Neuronal stem cell (in vitro differentiated cells): ENCODE data around the gene STRIP2.

Experiments used
- DNase-seq: peaks from one replicate; pipeline ENCODE4 v3.0.0-alpha.2; 2013; ENCODE audit warnings: low spot score
- H2AFZ ChIP-seq: one replicate; pipeline ENCODE4 v1.6.1; 2013; ENCODE audit warnings: mild to moderate bottlenecking, low read length, inconsistent platforms
- H2AK5ac ChIP-seq: 2 replicates; pipeline ENCODE4 v1.6.1; 2013; ENCODE audit warnings: low read depth, mild to moderate bottlenecking, inconsistent platforms, low read length, moderate library complexity, mixed read lengths
- H2BK120ac ChIP-seq: 2 replicates; pipeline ENCODE4 v1.6.1; 2013; ENCODE audit warnings: low read depth, mild to moderate bottlenecking, inconsistent platforms, low read length, moderate library complexity, mixed read lengths
- H2BK12ac ChIP-seq: one replicate; pipeline ENCODE4 v1.6.1; 2013; ENCODE audit warnings: low read length, inconsistent platforms
- H2BK15ac ChIP-seq: 2 replicates; pipeline ENCODE4 v1.6.1; 2013; ENCODE audit warnings: mild to moderate bottlenecking, low read length, inconsistent platforms, mixed read lengths
- H2BK5ac ChIP-seq: one replicate; pipeline ENCODE4 v1.6.1; 2013; ENCODE audit warnings: inconsistent platforms, mild to moderate bottlenecking, low read length, moderate library complexity
- H3K14ac ChIP-seq: one replicate; pipeline ENCODE4 v1.6.1; 2013; ENCODE audit warnings: low read length, inconsistent platforms
- H3K18ac ChIP-seq: 2 replicates; pipeline ENCODE4 v1.6.1; 2013; ENCODE audit warnings: low read length, inconsistent platforms
- H3K23ac ChIP-seq: 2 replicates; pipeline ENCODE4 v1.6.1; 2013; ENCODE audit warnings: low read depth, mild to moderate bottlenecking, mixed read lengths, low read length, inconsistent platforms; ENCODE audit not compliant: poor library complexity
- H3K27ac ChIP-seq: replicated peaks from 3 replicates; pipeline ENCODE4 v1.5.1; 2013; ENCODE audit warnings: low read length, inconsistent platforms
- H3K27me3 ChIP-seq, 3 experiments: 2 replicates each; pipeline ENCODE4 v1.6.1; 2013; ENCODE audit warnings: low read length in 3 of 3, mild to moderate bottlenecking in 2 of 3, inconsistent platforms in 1 of 3, low read depth in 1 of 3, mixed read lengths in 1 of 3, moderate library complexity in 1 of 3; ENCODE audit not compliant: control insufficient read depth in 3 of 3, insufficient read depth in 3 of 3
- H3K36me3 ChIP-seq, 2 donors: replicated peaks in 1 of 2; 2 replicates each; pipeline ENCODE4 v1.6.1; 2013; ENCODE audit warnings: low read length in 2 of 2; ENCODE audit not compliant: control insufficient read depth in 2 of 2, insufficient read depth in 2 of 2
- H3K4ac ChIP-seq: 2 replicates; pipeline ENCODE4 v1.6.1; 2013; ENCODE audit warnings: inconsistent platforms, mild to moderate bottlenecking, low read length, moderate library complexity
- H3K4me1 ChIP-seq, 2 donors: 1 replicate in 1 of 2; 2 replicates in 1 of 2; pipeline ENCODE4 v1.6.1; 2013; ENCODE audit warnings: low read length in 2 of 2, low read depth in 1 of 2; ENCODE audit not compliant: control insufficient read depth in 2 of 2, insufficient read depth in 1 of 2
- H3K4me2 ChIP-seq: one replicate; pipeline ENCODE4 v1.6.1; 2013; ENCODE audit warnings: mild to moderate bottlenecking, low read length, inconsistent platforms; ENCODE audit not compliant: insufficient read depth, poor library complexity, severe bottlenecking
- H3K4me3 ChIP-seq, 2 donors: 2 replicates each; pipeline ENCODE4 v1.5.1; 2013; ENCODE audit warnings: low read length in 2 of 2, mild to moderate bottlenecking in 2 of 2, inconsistent platforms in 1 of 2, moderate library complexity in 1 of 2
- H3K79me1 ChIP-seq: one replicate; pipeline ENCODE4 v1.6.1; 2013; ENCODE audit warnings: low read depth, mild to moderate bottlenecking, inconsistent platforms, low read length, moderate library complexity
- H3K9ac ChIP-seq: one replicate; pipeline ENCODE4 v1.6.1; 2013; ENCODE audit warnings: mild to moderate bottlenecking, low read depth, low read length, inconsistent platforms; ENCODE audit not compliant: poor library complexity
- H3K9me3 ChIP-seq, 2 donors: replicated peaks in 1 of 2; 2 replicates each; pipeline versions ENCODE3 to v1.6.1; 2013; ENCODE audit warnings: low read length in 2 of 2, mild to moderate bottlenecking in 2 of 2, inconsistent platforms in 1 of 2, low read depth in 1 of 2, mixed read lengths in 1 of 2, moderate library complexity in 1 of 2; ENCODE audit not compliant: control insufficient read depth in 2 of 2, insufficient read depth in 1 of 2
- H4K8ac ChIP-seq: one replicate; pipeline ENCODE4 v1.6.1; 2013; ENCODE audit warnings: low read depth, mild to moderate bottlenecking, inconsistent platforms, low read length, moderate library complexity
- H4K91ac ChIP-seq: one replicate; pipeline ENCODE4 v1.6.1; 2013; ENCODE audit warnings: low read length, low read depth, mild to moderate bottlenecking, inconsistent platforms; ENCODE audit not compliant: poor library complexity
- WGBS, 2 donors: extraction: QIAGEN DNeasy Blood & Tissue Kit; methylation state at CpG; one replicate each; pipeline ENCODE4 v1.1.7; 2013; ENCODE audit warnings: missing lambda C conversion rate in 2 of 2, mixed read lengths in 1 of 2; ENCODE audit not compliant: insufficient read length in 2 of 2, insufficient replicate concordance in 1 of 2; ENCODE audit errors: extremely low coverage in 2 of 2; 5-methylcytosine and 5-hydroxymethylcytosine counted together

STRIP2 gene

DNA sequence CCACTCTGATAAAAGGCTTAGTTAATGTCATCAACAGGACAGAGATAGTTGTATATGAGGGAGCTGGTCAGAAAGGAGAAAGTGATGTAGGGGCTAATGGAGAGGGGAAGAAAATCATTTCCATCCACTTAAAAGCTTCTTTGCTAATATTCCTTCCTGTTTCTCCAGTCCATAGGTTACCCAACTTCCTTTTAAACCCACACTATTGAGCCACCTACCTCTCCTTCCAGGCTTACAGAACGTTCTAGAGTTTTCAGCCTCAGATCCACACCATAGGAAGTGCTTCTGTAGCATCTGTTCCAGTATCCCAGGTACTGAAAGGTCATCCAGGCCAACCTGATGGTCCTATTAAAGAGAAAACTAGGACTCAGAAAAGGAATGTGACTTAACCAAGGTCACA is 28.2 kb downstream of the STRIP2 start:
- no peak overlapping the region for H3K4me3 ChIP-seq
- H3K9me3 ChIP-seq = no peaks in the 10 kb centered on the region
- H3K18ac ChIP-seq = no peak overlapping the region
- H3K36me3 ChIP-seq = peaks cover 45 to 99% of the 10 kb centered on the region in 2 donors
- DNase-seq = no peak
- no peak overlapping the region for H3K4me2 ChIP-seq
- H2BK15ac ChIP-seq = no peak overlapping the region
- H3K4ac ChIP-seq = no peak overlapping the region
- H2BK12ac ChIP-seq = no peak overlapping the region
- no peak overlapping the region for H3K23ac ChIP-seq
- H4K91ac ChIP-seq = no peak overlapping the region
- no peak overlapping the region for H2AK5ac ChIP-seq
- H4K8ac ChIP-seq = no peak overlapping the region
- H2AFZ ChIP-seq = no peak overlapping the region
- no peak overlapping the region for H2BK5ac ChIP-seq
- H2BK120ac ChIP-seq = no peak overlapping the region
- no peaks in the 10 kb centered on the region for H3K4me1 ChIP-seq
- no CpG with 5 or more reads among the region's 1 CpG for WGBS, 2 donors
- no peak overlapping the region for H3K9ac ChIP-seq
- H3K79me1 ChIP-seq = no peaks in the 10 kb centered on the region
- H3K27me3 ChIP-seq = no peaks in the 10 kb centered on the region
- H3K14ac ChIP-seq = no peak overlapping the region
- H3K27ac ChIP-seq = no peak overlapping the region

DNA sequence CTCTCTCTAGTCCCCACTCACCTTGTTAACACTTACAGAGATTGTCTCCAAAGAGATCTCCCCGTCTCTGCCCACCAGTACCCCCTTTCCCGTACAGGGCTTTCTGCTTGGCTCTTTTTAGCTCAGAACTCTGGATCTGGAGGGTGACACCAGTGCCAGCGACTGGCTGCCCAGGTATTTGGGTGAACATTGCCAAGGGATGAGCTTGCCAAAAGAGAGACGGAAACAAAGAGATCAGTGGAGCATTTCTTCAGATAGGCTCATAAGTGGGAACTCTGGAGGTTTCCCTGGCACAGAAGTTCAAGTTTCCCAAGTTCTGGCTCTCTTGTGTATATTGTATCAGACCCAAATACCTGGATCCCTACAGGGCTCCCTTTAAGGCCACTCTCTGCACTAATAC is 30.0 kb downstream of the STRIP2 start:
- Histone ChIP-seq H3K9me3 (no peaks in the 10 kb centered on the region), H3K4me1 (no peaks in the 10 kb centered on the region), H3K14ac (no peak overlapping the region), H3K27ac (no peak overlapping the region), H2BK5ac (no peak overlapping the region), H3K79me1 (no peaks in the 10 kb centered on the region), H4K91ac (no peak overlapping the region), H3K36me3 (peaks cover 37 to 99% of the 10 kb centered on the region in 2 donors), H4K8ac (no peak overlapping the region), H3K4ac (no peak overlapping the region), H3K23ac (no peak overlapping the region), H3K4me2 (no peak overlapping the region), H3K4me3 (no peak overlapping the region), H3K27me3 (no peaks in the 10 kb centered on the region), H2BK12ac (no peak overlapping the region), H3K18ac (no peak overlapping the region), H3K9ac (no peak overlapping the region), H2AK5ac (no peak overlapping the region), H2BK15ac (no peak overlapping the region), H2BK120ac (no peak overlapping the region), H2AFZ (no peak overlapping the region)
- DNase-seq = no peak
- no CpG with 5 or more reads among the region's 4 CpGs for WGBS, 2 donors

DNA sequence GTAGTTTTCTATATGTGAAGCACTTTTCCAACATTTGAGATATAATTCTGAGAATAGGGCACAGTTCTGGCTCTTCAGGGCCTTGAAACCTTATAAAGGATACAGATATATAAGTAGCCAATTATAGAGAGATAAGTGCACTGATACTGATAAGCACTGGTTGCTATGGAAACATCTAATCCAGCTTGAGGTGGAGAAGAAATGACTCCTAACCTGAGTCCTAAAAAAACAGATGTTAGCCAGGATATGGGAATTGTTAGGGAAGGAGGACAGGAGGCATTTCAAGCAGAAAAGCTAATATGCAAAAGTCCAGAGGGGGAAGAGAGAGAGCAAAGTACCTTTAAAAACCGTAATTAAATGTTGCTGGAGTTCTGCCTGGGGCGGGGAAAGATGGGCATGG is 30.8 kb downstream of the STRIP2 start:
- Histone ChIP-seq H3K27ac (no peak overlapping the region), H3K23ac (no peak overlapping the region), H3K9ac (no peak overlapping the region), H2BK12ac (no peak overlapping the region), H2BK120ac (no peak overlapping the region), H3K36me3 (peaks cover 32 to 97% of the 10 kb centered on the region in 2 donors), H2AK5ac (no peak overlapping the region), H3K14ac (no peak overlapping the region), H2AFZ (no peak overlapping the region), H3K4me1 (no peaks in the 10 kb centered on the region), H4K91ac (no peak overlapping the region), H3K4me3 (no peak overlapping the region), H3K27me3 (no peaks in the 10 kb centered on the region), H3K4me2 (no peak overlapping the region), H3K4ac (no peak overlapping the region), H2BK15ac (no peak overlapping the region), H2BK5ac (no peak overlapping the region), H3K79me1 (no peaks in the 10 kb centered on the region), H4K8ac (no peak overlapping the region), H3K9me3 (no peaks in the 10 kb centered on the region), H3K18ac (no peak overlapping the region)
- WGBS, 2 donors = no CpG with 5 or more reads among the region's 2 CpGs
- no peak for DNase-seq

DNA sequence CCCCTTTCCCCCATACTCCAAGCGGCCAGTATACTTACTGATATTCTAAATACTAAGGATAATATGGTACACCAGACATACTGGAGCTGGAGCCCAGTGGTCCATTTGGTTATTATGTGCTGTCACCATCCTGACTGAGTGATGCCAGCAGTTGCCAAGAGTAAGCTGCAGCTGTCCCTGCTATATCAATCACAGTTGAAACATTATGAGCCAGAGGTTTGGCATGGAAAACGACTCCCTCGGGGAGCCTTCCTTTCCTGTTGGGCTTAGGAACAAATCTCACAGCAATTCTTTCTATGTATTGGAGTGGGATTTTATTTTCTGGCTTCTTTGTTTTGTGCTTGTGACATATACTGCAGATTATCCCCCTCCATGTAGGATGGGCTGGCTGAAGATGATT is 32.6 kb downstream of the STRIP2 start:
- no peak overlapping the region for H3K14ac ChIP-seq
- H3K27ac ChIP-seq = no peak overlapping the region
- no peak overlapping the region for H2BK12ac ChIP-seq
- no peak overlapping the region for H2BK120ac ChIP-seq
- no peak overlapping the region for H4K8ac ChIP-seq
- no peak overlapping the region for H2BK15ac ChIP-seq
- no peak overlapping the region for H3K4me3 ChIP-seq
- H2BK5ac ChIP-seq = no peak overlapping the region
- H3K9ac ChIP-seq = no peak overlapping the region
- no peak overlapping the region for H2AFZ ChIP-seq
- no peaks in the 10 kb centered on the region for H3K27me3 ChIP-seq
- H3K4me1 ChIP-seq = no peaks in the 10 kb centered on the region
- H3K18ac ChIP-seq = no peak overlapping the region
- peaks cover 27 to 96% of the 10 kb centered on the region in 2 donors for H3K36me3 ChIP-seq
- WGBS, 2 donors = 100% methylated on average over 1 of the region's 3 CpGs; no CpG with 5 or more reads in 1 of the 2 donors
- no peak overlapping the region for H3K23ac ChIP-seq
- no peaks in the 10 kb centered on the region for H3K9me3 ChIP-seq
- DNase-seq = no peak
- H3K4me2 ChIP-seq = no peak overlapping the region
- H3K4ac ChIP-seq = no peak overlapping the region
- H4K91ac ChIP-seq = no peak overlapping the region
- no peaks in the 10 kb centered on the region for H3K79me1 ChIP-seq
- H2AK5ac ChIP-seq = no peak overlapping the region
